ENCODE measurements around the gene CBX5. TPM values are rescaled to one million over a fixed set of nuclear protein-coding genes. Genes with fewer than 3 reads are reported as not detected.

CBX5 gene
- total and polyA plus RNA-seq, 9 of the 15 experiments (the other 6 are each of a cell fraction or from before 2014, with no cell fraction given): 32.6 to 102 (median 59.2) TPM

DNA sequence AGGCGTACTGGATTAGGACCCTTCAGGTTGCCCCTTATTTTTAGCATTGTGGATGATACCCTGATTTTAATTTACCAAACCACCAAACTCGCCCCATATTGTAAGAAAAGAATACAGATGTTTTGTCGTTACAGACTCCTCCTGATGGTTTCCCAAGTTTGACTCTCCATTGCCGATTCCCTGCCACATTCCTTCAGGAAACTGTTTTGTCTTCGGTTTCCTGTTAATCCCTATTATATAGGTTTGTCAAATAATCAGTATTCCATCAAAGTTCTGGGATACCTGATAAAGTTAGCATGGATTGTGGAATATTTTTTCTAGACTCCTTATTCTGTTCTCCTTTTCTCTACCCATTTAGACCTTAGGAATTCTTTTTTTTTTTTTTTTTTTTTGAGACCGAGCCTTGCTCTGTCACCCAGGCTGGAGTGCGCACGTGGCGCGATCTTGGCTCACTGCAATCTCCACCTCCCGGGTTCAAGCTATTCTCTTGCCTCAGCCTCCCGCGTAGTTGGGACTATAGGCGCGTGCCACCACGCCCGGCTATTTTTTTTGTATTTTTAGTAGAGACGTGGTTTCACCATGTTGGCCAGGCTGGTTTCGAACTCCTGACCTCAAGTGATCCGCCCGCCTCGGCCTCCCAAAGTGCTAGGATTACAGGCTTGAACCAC lies 45.7 kb upstream of the CBX5 start (continued):
- TF ChIP-seq, protein P1, sequence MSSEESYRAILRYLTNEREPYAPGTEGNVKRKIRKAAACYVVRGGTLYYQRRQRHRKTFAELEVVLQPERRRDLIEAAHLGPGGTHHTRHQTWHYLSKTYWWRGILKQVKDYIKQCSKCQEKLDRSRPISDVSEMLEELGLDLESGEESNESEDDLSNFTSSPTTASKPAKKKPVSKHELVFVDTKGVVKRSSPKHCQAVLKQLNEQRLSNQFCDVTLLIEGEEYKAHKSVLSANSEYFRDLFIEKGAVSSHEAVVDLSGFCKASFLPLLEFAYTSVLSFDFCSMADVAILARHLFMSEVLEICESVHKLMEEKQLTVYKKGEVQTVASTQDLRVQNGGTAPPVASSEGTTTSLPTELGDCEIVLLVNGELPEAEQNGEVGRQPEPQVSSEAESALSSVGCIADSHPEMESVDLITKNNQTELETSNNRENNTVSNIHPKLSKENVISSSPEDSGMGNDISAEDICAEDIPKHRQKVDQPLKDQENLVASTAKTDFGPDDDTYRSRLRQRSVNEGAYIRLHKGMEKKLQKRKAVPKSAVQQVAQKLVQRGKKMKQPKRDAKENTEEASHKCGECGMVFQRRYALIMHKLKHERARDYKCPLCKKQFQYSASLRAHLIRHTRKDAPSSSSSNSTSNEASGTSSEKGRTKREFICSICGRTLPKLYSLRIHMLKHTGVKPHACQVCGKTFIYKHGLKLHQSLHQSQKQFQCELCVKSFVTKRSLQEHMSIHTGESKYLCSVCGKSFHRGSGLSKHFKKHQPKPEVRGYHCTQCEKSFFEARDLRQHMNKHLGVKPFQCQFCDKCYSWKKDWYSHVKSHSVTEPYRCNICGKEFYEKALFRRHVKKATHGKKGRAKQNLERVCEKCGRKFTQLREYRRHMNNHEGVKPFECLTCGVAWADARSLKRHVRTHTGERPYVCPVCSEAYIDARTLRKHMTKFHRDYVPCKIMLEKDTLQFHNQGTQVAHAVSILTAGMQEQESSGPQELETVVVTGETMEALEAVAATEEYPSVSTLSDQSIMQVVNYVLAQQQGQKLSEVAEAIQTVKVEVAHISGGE (CRISPR knock-in tag; IDR thresholded peaks at IDR 0.05): 0 out of 6 replicates have a peak, but pooled peaks of 1 of the 3 experiments have one; percentile 27
- TF ChIP-seq ZC3H8 (IDR thresholded peaks at IDR 0.05) (0 out of 2 replicates have a peak, but pooled peaks have one; percentile 6), ZNF175 (CRISPR knock-in tag; IDR thresholded peaks at IDR 0.05; ENCODE audit: low read depth) (peak; percentile 54; the same call in 1 of the 2 replicates)
- TF ChIP-seq, protein P2, sequence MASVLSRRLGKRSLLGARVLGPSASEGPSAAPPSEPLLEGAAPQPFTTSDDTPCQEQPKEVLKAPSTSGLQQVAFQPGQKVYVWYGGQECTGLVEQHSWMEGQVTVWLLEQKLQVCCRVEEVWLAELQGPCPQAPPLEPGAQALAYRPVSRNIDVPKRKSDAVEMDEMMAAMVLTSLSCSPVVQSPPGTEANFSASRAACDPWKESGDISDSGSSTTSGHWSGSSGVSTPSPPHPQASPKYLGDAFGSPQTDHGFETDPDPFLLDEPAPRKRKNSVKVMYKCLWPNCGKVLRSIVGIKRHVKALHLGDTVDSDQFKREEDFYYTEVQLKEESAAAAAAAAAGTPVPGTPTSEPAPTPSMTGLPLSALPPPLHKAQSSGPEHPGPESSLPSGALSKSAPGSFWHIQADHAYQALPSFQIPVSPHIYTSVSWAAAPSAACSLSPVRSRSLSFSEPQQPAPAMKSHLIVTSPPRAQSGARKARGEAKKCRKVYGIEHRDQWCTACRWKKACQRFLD (CRISPR knock-in tag; IDR thresholded peaks at IDR 0.05): peak; percentile 78; the same call in 1 of the 2 replicates
- TF ChIP-seq, protein P3, sequence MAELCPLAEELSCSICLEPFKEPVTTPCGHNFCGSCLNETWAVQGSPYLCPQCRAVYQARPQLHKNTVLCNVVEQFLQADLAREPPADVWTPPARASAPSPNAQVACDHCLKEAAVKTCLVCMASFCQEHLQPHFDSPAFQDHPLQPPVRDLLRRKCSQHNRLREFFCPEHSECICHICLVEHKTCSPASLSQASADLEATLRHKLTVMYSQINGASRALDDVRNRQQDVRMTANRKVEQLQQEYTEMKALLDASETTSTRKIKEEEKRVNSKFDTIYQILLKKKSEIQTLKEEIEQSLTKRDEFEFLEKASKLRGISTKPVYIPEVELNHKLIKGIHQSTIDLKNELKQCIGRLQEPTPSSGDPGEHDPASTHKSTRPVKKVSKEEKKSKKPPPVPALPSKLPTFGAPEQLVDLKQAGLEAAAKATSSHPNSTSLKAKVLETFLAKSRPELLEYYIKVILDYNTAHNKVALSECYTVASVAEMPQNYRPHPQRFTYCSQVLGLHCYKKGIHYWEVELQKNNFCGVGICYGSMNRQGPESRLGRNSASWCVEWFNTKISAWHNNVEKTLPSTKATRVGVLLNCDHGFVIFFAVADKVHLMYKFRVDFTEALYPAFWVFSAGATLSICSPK (IDR thresholded peaks at IDR 0.05; ENCODE audit: borderline replicate concordance): 0 out of 2 replicates have a peak, but pooled peaks have one; percentile 20
- TF ChIP-seq, protein P4, sequence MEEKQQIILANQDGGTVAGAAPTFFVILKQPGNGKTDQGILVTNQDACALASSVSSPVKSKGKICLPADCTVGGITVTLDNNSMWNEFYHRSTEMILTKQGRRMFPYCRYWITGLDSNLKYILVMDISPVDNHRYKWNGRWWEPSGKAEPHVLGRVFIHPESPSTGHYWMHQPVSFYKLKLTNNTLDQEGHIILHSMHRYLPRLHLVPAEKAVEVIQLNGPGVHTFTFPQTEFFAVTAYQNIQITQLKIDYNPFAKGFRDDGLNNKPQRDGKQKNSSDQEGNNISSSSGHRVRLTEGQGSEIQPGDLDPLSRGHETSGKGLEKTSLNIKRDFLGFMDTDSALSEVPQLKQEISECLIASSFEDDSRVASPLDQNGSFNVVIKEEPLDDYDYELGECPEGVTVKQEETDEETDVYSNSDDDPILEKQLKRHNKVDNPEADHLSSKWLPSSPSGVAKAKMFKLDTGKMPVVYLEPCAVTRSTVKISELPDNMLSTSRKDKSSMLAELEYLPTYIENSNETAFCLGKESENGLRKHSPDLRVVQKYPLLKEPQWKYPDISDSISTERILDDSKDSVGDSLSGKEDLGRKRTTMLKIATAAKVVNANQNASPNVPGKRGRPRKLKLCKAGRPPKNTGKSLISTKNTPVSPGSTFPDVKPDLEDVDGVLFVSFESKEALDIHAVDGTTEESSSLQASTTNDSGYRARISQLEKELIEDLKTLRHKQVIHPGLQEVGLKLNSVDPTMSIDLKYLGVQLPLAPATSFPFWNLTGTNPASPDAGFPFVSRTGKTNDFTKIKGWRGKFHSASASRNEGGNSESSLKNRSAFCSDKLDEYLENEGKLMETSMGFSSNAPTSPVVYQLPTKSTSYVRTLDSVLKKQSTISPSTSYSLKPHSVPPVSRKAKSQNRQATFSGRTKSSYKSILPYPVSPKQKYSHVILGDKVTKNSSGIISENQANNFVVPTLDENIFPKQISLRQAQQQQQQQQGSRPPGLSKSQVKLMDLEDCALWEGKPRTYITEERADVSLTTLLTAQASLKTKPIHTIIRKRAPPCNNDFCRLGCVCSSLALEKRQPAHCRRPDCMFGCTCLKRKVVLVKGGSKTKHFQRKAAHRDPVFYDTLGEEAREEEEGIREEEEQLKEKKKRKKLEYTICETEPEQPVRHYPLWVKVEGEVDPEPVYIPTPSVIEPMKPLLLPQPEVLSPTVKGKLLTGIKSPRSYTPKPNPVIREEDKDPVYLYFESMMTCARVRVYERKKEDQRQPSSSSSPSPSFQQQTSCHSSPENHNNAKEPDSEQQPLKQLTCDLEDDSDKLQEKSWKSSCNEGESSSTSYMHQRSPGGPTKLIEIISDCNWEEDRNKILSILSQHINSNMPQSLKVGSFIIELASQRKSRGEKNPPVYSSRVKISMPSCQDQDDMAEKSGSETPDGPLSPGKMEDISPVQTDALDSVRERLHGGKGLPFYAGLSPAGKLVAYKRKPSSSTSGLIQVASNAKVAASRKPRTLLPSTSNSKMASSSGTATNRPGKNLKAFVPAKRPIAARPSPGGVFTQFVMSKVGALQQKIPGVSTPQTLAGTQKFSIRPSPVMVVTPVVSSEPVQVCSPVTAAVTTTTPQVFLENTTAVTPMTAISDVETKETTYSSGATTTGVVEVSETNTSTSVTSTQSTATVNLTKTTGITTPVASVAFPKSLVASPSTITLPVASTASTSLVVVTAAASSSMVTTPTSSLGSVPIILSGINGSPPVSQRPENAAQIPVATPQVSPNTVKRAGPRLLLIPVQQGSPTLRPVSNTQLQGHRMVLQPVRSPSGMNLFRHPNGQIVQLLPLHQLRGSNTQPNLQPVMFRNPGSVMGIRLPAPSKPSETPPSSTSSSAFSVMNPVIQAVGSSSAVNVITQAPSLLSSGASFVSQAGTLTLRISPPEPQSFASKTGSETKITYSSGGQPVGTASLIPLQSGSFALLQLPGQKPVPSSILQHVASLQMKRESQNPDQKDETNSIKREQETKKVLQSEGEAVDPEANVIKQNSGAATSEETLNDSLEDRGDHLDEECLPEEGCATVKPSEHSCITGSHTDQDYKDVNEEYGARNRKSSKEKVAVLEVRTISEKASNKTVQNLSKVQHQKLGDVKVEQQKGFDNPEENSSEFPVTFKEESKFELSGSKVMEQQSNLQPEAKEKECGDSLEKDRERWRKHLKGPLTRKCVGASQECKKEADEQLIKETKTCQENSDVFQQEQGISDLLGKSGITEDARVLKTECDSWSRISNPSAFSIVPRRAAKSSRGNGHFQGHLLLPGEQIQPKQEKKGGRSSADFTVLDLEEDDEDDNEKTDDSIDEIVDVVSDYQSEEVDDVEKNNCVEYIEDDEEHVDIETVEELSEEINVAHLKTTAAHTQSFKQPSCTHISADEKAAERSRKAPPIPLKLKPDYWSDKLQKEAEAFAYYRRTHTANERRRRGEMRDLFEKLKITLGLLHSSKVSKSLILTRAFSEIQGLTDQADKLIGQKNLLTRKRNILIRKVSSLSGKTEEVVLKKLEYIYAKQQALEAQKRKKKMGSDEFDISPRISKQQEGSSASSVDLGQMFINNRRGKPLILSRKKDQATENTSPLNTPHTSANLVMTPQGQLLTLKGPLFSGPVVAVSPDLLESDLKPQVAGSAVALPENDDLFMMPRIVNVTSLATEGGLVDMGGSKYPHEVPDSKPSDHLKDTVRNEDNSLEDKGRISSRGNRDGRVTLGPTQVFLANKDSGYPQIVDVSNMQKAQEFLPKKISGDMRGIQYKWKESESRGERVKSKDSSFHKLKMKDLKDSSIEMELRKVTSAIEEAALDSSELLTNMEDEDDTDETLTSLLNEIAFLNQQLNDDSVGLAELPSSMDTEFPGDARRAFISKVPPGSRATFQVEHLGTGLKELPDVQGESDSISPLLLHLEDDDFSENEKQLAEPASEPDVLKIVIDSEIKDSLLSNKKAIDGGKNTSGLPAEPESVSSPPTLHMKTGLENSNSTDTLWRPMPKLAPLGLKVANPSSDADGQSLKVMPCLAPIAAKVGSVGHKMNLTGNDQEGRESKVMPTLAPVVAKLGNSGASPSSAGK (IDR thresholded peaks at IDR 0.05): peak; percentile 78
